Hepatocyte (in vitro differentiated cells): Measurements from ENCODE around the gene IL17RD. TPM values are rescaled to one million over a fixed set of nuclear protein-coding genes. Genes with fewer than 3 reads are reported as not detected.

Experiments
- DNase-seq: peaks from one replicate; pipeline ENCODE4 v3.0.0-alpha.2; 2016; ENCODE audit warnings: low spot score
- H2AFZ ChIP-seq: fragments of 200-600 bp; sonication (generic); 2 replicates; pipeline ENCODE4 v1.6.0; 2016; ENCODE audit warnings: antibody characterized with exemption, mild to moderate bottlenecking
- H3K27ac ChIP-seq: fragments of 200-600 bp; sonication (generic); 2 replicates; pipeline ENCODE4 v1.5.1; 2016; ENCODE audit warnings: mild to moderate bottlenecking
- H3K27me3 ChIP-seq: fragments of 200-600 bp; sonication (generic); 2 replicates; pipeline ENCODE4 v1.6.1; 2016
- H3K36me3 ChIP-seq: fragments of 200-600 bp; sonication (generic); replicated peaks from 2 replicates; pipeline ENCODE4 v1.5.1; 2016; ENCODE audit warnings: low read depth; ENCODE audit not compliant: insufficient read depth
- H3K4me1 ChIP-seq: fragments of 200-600 bp; sonication (generic); 2 replicates; pipeline ENCODE4 v1.5.1; 2016; ENCODE audit warnings: mild to moderate bottlenecking, moderate library complexity; ENCODE audit not compliant: insufficient read depth
- H3K4me2 ChIP-seq: fragments of 200-600 bp; sonication (generic); 2 replicates; pipeline ENCODE4 v1.6.0; 2016
- H3K4me3 ChIP-seq: fragments of 200-600 bp; sonication (generic); 2 replicates; pipeline ENCODE4 v1.5.1; 2016; ENCODE audit warnings: mild to moderate bottlenecking
- H3K79me2 ChIP-seq: fragments of 200-600 bp; sonication (generic); 2 replicates; pipeline ENCODE4 v1.6.0; 2017; ENCODE audit warnings: mild to moderate bottlenecking
- H3K9me2 ChIP-seq: fragments of 200-600 bp; sonication (generic); replicated peaks from 2 replicates; pipeline ENCODE4 v1.6.0; 2017; ENCODE audit warnings: mild to moderate bottlenecking; ENCODE audit not compliant: insufficient read depth
- H3K9me3 ChIP-seq: fragments of 200-600 bp; sonication (generic); 2 replicates; pipeline ENCODE4 v1.5.1; 2016; ENCODE audit warnings: low read depth, mild to moderate bottlenecking
- H4K20me1 ChIP-seq: fragments of 200-600 bp; sonication (generic); 2 replicates; pipeline ENCODE4 v1.6.0; 2016; ENCODE audit warnings: mild to moderate bottlenecking; ENCODE audit not compliant: insufficient read depth, poor library complexity, severe bottlenecking
- CTCF ChIP-seq: fragments of 200-600 bp; sonication (generic); IDR thresholded peaks from 2 replicates; pipeline ENCODE4 v1.5.1; 2016; ENCODE audit warnings: antibody characterized with exemption, mild to moderate bottlenecking; ENCODE audit not compliant: poor library complexity
- EZH2 ChIP-seq: fragments of 200-600 bp; sonication (generic); IDR thresholded peaks from 2 replicates; pipeline ENCODE4 v1.6.1; 2016; ENCODE audit warnings: antibody characterized with exemption, mild to moderate bottlenecking, borderline replicate concordance
- EZH2phosphoT487 ChIP-seq: fragments of 200-600 bp; sonication (generic); IDR thresholded peaks from one replicate; pipeline ENCODE4 v1.6.1; 2018; ENCODE audit warnings: antibody characterized with exemption, mild to moderate bottlenecking, low read depth, moderate library complexity; ENCODE audit not compliant: unreplicated experiment, severe bottlenecking
- WGBS: methylation state at CpG from one replicate; pipeline ENCODE4 v1.1.6; 2016; ENCODE audit warnings: low lambda C conversion rate; ENCODE audit errors: missing lambda C conversion rate; 5-methylcytosine and 5-hydroxymethylcytosine counted together
- polyA plus RNA-seq: library from polyadenylated mRNA; unstranded; fragments of >200 nt; fragmentation: Nextera tagmentation; extraction: Ambion mirVana; gene quantifications from 2 replicates; pipeline ENCODE4 v1.2.1, GENCODE V29; 2016
- total RNA-seq: library from RNA; depleted of rRNA; stranded (reverse); fragments of >200 nt; gene quantifications from 2 replicates; pipeline ENCODE4 v1.2.3, GENCODE V29; 2014

IL17RD gene
- total and polyA plus RNA-seq, 2 experiments from 2014 or later: 1.7 to 6.2 TPM

GRCh38 chr3:57109437-57110199 lies 55.5 kb downstream of the IL17RD start:
- DNase-seq: no peak
- Histone ChIP-seq H3K4me2 (no peak overlapping the region), H3K36me3 (no peaks in the 10 kb centered on the region), H3K4me1 (no peaks in the 10 kb centered on the region), H3K9me2 (no peaks in the 10 kb centered on the region), H3K4me3 (no peak overlapping the region), H3K79me2 (no peaks in the 10 kb centered on the region), H4K20me1 (no peaks in the 10 kb centered on the region), H2AFZ (no peak overlapping the region), H3K27me3 (no peaks in the 10 kb centered on the region), H3K9me3 (no peaks in the 10 kb centered on the region), H3K27ac (no peak overlapping the region)
- WGBS: 88% methylated on average over 15 of the region's 15 CpGs
- no peak for TF ChIP-seq EZH2phosphoT487
- no peak for TF ChIP-seq EZH2
- TF ChIP-seq CTCF: no peak

- Histone ChIP-seq H3K27ac (no peak overlapping the region), H3K4me3 (no peak overlapping the region), H3K36me3 (no peaks in the 10 kb centered on the region), H3K4me1 (no peaks in the 10 kb centered on the region), H3K27me3 (no peaks in the 10 kb centered on the region), H4K20me1 (no peaks in the 10 kb centered on the region), H3K79me2 (no peaks in the 10 kb centered on the region), H2AFZ (no peak overlapping the region), H3K9me3 (no peaks in the 10 kb centered on the region), H3K9me2 (no peaks in the 10 kb centered on the region), H3K4me2 (no peak overlapping the region)
- 97% methylated on average over 8 of the region's 8 CpGs for WGBS
- DNase-seq: no peak
- TF ChIP-seq CTCF: no peak
- no peak for TF ChIP-seq EZH2
- no peak for TF ChIP-seq EZH2phosphoT487
These were observed 56.5 kb downstream of the IL17RD start for GRCh38 chr3:57108684-57109083.

GRCh38 chr3:57105585-57105984 lies 59.6 kb downstream of the IL17RD start:
- no peak overlapping the region for H3K27ac ChIP-seq
- H3K27me3 ChIP-seq: no peaks in the 10 kb centered on the region
- H3K9me2 ChIP-seq: no peaks in the 10 kb centered on the region
- H3K4me2 ChIP-seq: no peak overlapping the region
- H2AFZ ChIP-seq: no peak overlapping the region
- TF ChIP-seq EZH2phosphoT487 (no peak), CTCF (no peak), EZH2 (no peak)
- H3K79me2 ChIP-seq: no peaks in the 10 kb centered on the region
- DNase-seq: no peak
- H3K4me1 ChIP-seq: no peaks in the 10 kb centered on the region
- no peaks in the 10 kb centered on the region for H4K20me1 ChIP-seq
- no peaks in the 10 kb centered on the region for H3K36me3 ChIP-seq
- no peaks in the 10 kb centered on the region for H3K9me3 ChIP-seq
- WGBS: 96% methylated on average over 9 of the region's 9 CpGs
- no peak overlapping the region for H3K4me3 ChIP-seq
